Activated CD4-positive, alpha-beta T cell treated with anti-CD3 and anti-CD28 coated beads, Interleukin-2, amount 50 U/mL, for 16 hours (primary cell): ENCODE data around the gene ATP1A3.
"Not testable (repeated sequence)": the region's sequence is repeated elsewhere in the genome, so short reads cannot be mapped to it uniquely, and the experiment has no call there.

Source experiments
- DNase-seq: peaks from one replicate; pipeline ENCODE4 v3.0.0-alpha.2; 2020

The ATP1A3 gene

DNA sequence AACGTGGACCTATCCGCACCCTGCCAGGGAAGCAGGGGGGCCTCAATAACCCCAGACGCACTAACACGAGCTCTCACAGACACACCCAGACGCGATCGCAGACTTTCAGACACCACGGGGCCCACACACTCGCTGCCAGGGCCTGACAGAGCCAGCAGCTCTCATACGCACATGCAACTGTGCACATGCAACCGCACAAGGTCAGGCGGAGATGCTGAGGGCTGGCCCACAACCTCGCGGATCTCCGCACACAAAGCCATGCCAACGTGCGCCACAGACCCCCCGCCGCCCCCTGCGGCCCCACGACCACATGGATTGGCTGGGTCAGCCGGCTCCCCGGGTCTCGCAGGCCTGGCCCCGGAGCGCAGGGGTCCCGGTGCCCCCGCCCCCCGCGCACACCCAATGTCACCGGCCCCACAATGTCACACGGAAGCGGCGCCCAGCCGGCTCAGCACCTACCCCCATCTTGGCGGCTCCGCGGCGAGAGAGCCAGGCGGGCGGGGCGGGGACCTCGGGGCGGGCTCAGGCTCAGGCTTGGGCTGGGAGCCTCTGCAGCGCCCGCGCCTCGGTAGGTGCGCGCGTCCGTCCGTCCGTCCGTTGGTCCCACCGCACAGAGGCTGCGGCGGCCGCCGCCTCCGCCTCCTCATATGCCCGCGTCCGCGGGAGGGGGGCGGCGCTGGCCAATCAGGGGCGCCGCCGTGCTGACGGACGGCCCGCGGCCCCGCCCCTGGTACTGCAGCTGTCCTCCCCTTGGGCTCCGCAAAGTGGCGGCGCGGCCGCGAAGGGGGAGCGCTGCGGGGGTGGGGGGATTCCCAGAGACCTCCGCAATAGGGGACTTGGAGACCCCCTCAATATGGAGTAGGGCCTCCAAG lies at the start of gene ATP1A3:
Gene ATP1A3 (minus strand): TSS at position 619 of the 872 bp plus-strand sequence. CDS start 154 bp downstream, at position 465.
- peak; percentile 61 for DNase-seq

DNA sequence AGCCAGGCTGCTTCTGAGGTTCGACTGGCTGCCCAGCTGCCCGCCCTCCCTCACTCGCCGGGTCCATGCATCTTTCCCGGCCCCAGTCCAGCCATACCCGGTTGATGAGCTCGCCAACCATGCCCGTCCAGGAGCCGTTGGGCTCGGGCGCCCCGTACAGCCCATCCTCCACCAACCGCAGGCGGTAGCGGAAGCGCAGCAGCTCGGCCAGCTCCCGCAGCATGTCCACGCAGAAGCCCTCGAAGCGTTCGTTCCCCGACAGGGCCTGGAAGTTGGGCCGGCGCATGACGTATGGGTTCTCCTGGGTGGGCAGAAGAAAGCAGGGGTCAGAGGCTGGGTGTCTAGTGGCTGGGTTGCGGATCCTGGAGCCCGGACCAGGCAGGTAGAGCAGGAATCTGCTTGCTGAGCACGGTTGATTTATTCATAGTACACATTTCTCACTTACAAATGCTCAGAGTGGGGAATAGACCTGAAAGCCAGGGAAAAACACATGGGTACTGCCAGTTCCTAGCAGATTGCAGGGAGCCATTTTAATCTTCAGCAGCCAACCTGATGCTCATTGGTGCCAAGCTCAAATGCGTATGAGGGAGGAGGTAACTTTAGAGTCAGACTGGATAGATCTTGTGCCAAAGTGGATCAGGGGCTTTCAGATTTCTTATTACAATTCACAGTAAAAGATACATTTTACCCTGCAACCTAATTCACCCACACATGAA lies 48.6 kb upstream of the ATP1A3 start:
- DNase-seq = no peak

GRCh38 chr19:42040491-42040890 lies 46.5 kb upstream of the ATP1A3 start:
- DNase-seq = not testable (repeated sequence)

- DNase-seq = no peak
Observed at GRCh38 chr19:42040031-42040430, 46.0 kb upstream of the ATP1A3 start.

DNA sequence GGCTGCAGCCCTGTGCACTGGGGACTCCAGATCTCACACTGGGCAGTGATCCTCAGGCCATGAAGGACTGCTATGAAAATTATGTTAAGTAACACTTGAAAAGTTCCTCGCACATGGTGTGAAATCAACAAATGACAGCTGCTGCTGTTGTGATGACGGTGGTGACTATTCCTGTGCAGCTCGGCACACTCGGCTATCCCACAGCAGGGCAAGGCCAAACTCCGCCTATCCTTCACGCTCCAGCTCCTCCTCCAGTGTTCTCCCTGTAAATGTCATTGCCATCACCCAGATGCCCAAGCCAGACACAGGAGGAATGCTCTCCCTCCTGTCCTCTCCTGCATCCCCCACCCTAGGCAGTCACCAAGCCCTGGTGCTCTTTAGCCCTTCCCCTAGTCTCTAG lies 44.6 kb upstream of the ATP1A3 start:
- DNase-seq = no peak

DNA sequence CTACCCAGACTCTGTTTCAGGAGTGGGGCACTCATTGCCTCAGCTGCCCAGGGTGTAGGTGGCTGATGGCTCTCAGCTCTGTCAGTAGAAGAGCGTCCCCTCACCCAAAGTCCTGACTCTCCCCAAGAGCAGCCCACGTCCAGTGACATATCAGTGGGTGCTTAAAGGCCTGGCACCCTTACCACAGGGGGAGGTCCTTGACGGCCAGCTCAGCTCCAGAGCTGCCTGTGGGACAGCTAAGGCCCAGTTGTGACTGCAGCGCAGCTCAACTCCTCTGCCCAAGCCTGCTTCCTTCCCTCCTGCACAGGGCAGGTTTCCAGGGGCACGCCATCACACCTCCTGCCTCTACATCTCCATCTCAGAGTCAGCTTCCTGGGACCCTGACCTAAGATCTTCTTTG lies 43.6 kb upstream of the ATP1A3 start:
- no peak for DNase-seq

GRCh38 chr19:42034640-42035391 lies 40.8 kb upstream of the ATP1A3 start:
- peak; percentile 84 for DNase-seq

GRCh38 chr19:42033413-42033812 lies 39.4 kb upstream of the ATP1A3 start:
- no peak for DNase-seq

DNA sequence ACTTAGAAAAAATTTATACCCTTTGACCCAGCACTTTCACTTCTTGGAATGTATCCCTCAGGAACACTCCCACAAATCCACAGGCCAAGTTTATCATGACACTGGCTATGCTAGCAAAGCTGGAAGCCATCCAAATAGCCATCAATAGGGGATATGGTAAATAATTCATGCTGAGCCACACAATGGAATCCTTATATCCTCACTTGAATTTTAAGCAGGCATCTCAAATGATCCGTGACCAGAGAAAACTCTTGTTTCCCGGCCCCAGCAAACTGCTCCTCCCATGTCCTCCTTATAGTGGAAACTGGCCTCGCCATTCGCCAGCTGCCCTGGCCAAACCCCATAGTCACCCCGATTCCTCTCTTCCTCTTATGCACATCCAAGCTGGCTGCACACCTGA lies 38.4 kb upstream of the ATP1A3 start:
- no peak for DNase-seq

GRCh38 chr19:42030645-42031440 lies 36.8 kb upstream of the ATP1A3 start:
- no peak for DNase-seq

GRCh38 chr19:42028304-42029216 lies 34.5 kb upstream of the ATP1A3 start:
- DNase-seq = peak; percentile 29

- no peak for DNase-seq
Observed at GRCh38 chr19:42024622-42025111, 30.6 kb upstream of the ATP1A3 start.

DNA sequence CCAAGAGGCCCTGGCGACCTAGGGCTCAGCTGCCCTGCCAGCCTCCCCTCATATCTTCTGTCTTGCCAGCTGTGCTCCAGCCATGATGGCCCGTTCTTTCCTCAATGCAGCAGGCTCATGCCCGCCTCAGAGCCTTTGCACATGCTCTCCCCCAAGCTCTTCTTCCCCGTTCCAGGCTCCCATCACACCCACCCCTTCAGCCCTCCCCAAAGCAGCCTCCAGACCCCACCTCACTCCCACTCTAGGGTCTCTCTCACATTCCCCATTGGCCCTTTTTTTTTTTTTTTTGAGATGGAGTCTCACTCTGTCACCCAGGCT lies 29.9 kb upstream of the ATP1A3 start:
- no peak for DNase-seq

DNA sequence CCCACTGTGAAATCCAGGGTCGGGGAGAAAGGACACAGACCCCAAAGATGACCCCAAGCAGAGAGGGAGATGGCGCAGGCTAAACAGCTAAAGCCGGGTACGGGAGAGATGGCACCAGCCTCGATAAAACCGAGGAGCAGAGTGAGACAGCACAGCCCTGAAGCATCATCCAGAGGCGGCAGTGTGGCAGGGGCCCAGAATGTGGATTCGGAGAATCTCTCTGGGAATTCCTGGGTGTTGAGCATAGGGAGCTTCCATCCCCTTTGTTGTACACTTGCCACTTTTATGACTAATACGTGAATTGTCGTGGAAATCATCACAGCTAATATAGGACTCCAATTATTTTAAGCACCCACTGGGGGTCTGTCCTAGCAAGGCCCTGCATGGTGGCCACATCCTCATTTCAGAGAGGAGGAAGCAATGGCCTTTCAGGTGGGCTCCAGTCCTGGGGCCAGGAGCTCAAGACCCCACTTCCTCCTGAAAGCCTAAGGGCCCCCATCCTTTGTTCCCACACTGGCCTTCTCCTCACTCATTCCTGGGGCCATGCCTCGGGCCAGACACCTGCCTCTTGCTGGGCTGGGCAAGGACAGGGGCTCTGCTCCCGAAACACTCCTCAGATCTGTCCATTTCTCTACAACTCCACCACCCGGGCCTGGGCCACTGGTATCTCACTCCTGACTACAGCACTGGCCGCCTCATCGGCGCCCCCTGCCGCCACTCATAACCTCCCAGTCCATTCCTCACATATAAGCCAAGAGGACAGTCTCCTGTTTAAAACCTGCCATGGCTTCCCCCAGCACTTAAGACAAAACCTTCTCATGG lies 29.3 kb upstream of the ATP1A3 start:
- DNase-seq = peak; percentile 24

- DNase-seq = no peak
Observed at GRCh38 chr19:42022616-42023015, 28.6 kb upstream of the ATP1A3 start.

DNA sequence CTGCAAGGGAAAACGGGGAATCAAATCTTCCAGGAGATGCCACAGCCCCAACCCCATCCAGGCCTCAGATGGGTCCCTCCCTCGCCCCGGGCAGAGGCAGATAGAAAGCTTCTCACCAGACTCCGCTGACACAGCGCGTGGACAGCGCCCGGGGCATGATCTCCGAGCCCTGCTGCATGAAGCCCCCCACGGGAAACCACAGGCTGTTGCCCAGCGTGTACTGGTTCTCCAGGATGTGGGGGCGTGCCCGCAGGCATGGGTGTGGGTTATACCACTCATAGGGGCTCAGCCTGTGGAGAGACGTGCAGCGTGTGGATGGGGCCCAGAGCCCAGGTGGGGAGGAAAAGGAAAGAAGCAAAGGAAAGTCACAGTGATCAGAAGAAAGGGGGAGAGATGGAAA lies 27.2 kb upstream of the ATP1A3 start:
- DNase-seq = no peak

DNA sequence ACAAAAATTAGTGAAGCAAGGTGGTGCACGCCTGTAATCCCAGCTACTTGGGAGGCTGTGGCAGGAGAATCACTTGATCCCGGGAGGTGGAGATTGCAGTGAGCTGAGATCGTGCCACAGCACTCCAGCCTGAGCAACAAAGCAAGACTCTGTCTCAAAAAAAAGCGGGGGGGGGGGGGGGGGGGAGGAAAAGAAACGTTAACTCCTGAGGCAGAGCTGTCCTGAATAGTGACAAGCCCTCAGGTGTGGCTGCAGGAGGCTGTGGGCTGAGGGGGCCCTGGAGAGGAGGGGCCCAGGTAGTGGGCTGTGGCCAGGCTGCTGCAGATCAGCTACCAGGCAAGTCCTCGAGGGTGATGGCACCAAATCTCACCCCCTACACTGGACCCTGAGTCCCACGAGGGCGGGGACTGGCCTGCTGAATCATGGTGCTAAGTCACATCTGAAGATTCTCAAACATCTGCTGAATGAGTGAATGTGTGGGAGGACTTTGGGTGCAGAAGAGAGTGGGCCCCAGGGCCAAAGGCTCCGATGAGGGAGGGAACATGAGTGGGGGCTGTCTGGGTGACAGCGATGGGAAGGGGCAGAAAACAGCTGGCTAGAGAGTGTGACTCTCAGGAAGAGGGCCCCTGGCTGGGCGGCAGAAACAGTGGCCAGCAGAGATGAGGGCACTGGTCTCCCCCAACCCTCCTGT lies 24.6 kb upstream of the ATP1A3 start:
- DNase-seq = no peak

DNA sequence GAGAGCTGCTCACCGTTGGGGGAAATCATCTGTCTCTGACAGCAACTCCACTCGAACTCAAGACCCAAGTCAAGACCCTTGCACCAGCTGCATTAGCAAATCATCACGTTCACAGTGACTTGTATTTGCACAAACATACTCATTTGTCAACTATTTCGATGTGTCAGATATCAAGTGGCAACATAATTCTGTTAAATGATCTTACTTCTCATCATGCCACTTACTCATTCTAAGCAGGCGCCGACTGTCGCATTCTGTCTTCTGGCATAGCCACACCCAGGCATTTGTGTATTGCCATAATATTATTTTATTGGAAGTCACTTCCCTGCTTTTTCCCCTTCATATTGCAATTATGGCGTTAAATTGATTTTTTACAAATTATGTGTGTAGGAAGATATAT lies 23.0 kb upstream of the ATP1A3 start:
- DNase-seq = no peak

DNA sequence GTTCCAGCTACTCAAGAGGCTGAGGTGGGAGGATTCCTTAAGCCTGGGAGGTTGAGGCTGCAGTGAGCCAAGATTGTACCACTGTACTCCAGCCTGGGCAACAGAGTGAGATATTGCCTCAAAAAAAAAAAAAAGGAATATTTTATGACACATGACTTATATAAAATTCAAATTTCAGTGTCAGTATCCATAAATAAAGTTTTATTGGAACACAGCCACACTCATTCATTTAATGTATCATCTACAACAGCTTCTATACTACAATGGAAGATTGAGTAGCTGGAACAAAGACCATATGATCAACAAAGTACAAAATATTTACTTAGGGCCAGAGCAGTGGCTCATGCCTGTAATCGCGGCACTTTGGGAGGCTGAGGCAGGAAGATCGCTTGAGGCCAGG lies 18.7 kb upstream of the ATP1A3 start:
- DNase-seq = not testable (repeated sequence)
